HG02571 (cell line): ENCODE data around the gene TRIM44.
"Not testable (repeated sequence)": the region's sequence is repeated elsewhere in the genome, so short reads cannot be mapped to it uniquely, and the experiment has no call there.

Experiments used
- ATAC-seq: cut with Tn5 transposase; IDR thresholded peaks from one replicate; pipeline ENCODE4 v1.9.1; 2021; ENCODE audit warnings: mild to moderate bottlenecking, moderate library complexity; ENCODE audit not compliant: unreplicated experiment

TRIM44 gene

DNA sequence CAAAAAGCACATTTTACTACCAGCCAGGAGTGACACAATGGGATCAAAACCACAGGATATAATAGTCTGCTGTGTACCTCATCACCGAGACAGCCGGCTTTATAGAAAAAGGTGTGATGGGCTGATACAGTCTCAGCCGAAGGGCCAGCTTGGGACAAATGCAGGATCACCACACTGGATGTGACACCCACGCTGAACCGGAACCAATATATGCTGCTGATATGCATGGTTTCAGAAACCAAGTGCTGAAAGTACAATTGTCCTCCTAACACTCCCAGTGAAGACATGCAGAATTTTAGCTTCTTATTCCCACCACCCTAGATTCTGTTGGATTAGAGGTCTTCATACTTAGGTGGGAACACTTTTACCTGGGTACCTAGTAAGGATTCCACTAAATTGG lies 184.3 kb downstream of the TRIM44 start:
- no peak for ATAC-seq

DNA sequence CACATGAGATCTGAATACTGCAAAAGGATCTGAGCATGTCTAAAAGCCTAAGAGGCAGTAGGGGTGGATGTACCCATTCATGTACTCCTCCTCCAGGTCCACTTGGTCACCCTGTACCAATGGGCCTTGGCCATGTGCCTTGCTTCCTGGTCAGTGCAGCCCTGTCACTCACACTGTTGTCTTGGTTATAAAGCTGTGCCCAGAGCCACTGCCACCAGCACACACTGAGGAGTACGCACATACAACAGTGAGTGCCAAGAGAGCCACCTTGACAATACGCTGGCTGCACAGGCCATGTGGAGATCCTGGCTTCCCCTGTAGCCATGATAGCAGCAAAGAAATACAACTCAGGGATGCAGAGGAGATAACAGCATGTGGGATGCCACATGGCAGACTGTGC lies 184.9 kb downstream of the TRIM44 start:
- no peak for ATAC-seq

DNA sequence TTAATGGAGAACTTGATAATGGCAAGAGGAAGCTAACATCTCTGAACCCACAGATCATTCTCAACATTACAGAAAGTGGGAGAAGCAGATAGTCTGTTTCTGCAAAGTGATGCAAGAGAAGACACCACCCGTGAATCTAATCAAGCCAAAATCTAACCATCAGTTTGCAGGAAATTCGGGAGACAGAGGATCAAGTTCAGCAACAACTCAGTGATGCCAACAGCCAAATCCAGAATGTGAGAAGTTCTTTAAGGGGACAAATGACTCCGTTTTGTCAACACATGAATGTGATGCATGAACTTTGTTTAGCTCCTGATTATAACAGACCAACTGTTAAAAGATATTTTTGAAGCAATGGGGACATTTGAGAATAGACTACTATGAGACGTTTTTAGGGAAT lies 186.0 kb downstream of the TRIM44 start:
- ATAC-seq, result no peak

DNA sequence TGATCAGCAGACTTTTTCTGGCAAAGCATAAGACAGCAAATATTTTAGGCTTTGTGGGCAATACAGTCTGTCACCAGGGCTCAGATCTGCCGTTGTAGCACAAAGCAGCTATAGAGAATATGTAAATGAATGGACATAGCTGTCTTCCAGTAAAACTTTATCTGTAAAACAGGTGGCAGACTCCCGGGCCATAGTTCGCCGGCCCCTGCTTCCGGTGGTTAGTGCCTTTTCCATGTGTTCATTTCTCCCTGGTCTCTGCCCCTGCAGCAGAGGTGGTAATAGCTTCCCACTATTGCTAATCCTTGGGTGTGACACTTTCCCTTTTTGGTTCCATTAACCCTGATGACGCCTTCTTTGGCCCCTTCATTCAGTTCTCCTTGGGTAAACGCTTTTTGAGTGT lies 187.6 kb downstream of the TRIM44 start:
- ATAC-seq, result no peak

DNA sequence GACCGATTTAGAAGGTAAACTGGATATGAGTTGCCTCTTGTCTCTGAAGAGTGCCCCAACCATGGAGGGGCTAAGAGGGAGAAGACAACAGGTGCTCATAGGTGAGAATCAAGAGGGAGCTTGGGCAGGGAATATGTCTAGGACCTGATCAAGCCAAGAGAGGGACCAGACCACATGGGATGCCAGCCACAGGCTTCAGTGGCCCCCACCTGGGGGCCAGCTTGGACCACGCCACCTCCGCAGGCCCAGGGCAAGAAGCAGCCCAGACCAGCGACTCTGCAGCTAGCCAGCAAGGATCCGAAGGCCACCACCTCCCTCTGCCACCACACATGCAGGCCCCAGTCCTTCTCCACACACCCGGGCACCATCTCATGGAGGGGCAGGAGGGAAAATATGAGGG lies 188.8 kb downstream of the TRIM44 start:
- ATAC-seq, result no peak

DNA sequence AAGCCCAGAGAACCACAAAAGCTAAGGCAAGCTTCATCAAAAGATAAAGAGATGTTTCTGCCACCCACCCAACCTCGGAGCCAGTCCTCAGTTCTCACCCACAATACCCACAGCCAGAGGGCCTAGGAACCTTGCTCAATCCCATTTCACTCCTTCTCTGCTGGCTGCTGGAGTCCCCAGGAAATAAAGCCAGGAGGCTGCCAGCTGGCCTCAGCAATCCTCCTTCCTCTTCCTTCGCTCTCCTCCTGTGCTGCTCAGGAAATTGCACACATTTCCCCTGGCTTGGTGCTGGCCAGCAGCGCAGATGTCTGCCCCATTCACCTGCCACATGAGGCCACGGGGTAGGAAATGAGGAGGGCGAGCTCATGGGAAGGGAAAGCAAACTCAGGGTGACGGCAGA lies 189.5 kb downstream of the TRIM44 start:
- no peak for ATAC-seq

DNA sequence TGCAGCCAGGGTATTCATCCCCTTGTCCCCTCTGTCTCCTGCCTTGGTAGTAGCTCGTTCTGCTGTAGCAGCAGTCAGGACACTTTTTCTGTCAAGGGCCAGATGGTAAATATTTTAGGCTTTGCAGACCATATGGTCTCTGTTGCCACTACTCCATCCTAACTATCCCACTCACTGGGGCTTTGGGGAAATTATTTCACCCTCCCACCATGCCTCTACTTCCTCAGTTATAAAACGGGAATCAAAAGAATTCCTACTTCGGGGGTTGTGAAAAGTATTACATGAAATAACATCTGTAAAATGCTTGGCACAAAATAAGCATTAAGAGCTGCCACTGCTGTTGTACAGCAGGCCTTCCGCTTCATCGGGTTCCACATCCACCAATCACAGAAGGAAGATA lies 191.4 kb downstream of the TRIM44 start:
- ATAC-seq, result no peak

DNA sequence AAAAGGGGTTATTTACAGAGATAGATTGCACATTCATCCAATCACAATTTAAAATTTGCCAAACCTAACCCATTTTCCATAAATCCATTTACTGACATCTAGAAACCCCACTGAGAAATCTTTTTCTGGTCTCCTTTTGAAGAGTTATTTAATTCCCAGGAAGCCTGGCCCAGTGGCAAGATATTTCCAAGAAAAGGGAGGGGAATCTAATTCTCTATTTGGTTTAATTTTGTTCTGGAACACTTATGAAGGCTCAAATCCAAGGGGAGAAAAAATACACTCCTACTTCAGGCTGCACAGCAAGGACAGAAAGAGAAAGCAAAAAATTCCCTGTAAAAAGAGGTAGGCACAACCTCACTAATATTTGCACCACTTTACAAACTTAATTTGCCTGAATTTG lies 193.1 kb downstream of the TRIM44 start:
- ATAC-seq, result no peak

DNA sequence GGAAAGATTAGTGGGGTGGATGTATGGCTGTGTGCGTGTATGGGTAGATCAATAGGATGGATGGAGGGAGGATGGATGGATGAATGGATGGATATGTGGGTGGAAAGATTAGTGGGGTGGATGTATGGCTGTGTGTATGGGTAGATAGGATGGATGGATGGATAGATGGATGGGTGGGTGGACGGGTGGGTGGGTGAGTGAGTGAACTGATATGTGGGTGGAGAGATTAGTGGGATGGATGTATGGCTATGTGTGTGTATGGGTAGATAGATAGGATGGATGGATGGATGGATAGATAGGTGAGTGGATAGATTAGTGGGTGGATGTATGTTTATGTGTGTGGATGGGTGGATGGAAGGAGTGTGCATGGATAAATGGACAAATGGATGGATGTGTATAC lies 193.7 kb downstream of the TRIM44 start:
- no peak for ATAC-seq

DNA sequence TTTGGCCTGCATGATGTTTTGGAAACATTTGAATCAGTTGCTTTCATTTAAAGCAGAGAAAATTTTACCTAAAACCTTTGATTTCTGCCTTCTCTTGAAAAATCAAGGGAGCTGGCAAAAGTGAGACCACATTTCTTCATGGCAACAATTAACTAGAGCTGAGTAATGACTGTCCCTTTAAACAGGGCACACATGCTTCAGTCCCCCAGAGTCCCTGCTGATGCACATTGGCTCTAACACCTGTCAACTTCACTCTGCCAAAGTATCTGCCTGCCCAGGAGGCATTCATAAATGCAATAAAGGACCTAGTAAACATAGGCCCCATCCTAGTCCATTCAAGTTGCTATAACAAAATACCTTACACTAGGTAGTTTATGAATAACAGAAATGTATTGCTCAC lies 194.2 kb downstream of the TRIM44 start:
- ATAC-seq, result no peak

DNA sequence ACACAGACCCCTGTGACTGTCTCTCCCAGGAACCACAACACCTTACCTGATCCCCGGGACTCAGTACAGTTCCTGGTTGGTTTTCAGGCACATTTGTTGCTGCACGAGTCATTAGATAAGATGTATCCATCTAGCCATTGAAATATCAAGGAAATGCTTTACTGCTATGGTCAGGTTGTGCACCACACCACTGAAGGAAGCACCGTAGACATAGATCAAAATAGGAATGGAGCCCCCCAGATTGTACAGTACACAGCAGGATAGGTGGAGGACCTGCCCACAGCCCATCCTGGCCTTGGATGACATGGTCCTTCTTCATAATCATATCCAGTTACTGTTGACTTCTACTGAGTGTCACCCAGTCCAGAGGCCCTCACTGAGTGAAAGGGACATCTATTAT lies 195.3 kb downstream of the TRIM44 start:
- ATAC-seq, result no peak

DNA sequence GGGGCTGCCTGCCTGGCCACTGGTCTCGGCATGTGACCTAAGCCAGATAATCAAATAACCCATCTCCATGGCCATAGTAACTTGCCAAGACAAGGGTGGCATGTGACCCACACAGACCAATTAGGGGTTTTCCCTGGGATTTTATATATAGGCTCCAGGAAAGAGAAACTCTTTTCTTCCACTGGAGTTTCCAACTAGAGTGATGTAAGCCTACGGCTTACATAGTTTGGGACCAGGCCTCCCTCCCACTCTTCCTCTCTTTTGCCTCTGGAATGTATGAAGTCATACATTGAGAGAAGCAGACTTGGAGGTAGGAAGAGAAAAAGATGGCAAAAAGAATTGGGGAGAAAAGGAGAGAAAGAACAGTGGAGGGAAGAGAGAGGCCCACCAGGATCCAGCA lies 196.7 kb downstream of the TRIM44 start:
- no peak for ATAC-seq

DNA sequence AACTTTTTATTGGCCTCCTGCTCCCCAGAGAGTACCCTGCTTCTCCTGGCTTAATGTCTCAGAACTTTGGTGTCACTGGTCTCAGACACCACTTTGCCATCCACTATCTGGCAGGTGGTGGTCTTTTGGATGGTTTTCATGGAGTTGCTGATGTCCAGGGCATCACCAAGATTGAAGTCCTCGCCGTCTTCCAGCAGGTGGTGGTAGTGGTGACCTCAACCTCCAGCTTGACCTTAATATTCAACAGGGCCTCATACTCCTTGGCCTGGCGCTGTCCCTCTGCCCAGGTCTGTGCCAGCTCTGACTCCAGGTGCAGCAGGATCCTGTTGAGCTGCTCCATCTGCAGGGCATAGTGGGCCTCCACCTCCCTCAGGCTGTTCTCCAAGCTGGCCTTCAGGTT lies 197.6 kb downstream of the TRIM44 start:
- not testable (repeated sequence) for ATAC-seq

DNA sequence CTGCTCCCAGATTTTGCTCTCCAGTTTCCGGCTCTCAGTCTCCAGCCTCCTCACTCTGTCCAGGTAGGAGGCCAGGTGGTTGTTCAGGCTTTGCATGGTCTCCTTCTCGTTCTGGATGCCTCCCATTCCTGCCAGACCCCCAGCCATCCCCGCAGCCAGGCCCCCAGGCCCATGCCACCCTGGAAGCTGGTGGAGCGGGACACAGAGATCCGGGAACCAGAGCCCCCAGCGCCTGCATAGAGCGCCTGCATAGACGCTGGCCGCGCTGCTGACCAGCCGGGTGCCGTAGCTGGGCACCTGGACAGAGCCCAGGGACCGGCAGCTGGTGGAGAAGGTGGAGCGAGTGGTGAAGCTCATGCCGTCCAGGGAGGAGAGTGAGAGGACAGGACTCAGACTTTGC lies 198.6 kb downstream of the TRIM44 start:
- ATAC-seq, result no peak

DNA sequence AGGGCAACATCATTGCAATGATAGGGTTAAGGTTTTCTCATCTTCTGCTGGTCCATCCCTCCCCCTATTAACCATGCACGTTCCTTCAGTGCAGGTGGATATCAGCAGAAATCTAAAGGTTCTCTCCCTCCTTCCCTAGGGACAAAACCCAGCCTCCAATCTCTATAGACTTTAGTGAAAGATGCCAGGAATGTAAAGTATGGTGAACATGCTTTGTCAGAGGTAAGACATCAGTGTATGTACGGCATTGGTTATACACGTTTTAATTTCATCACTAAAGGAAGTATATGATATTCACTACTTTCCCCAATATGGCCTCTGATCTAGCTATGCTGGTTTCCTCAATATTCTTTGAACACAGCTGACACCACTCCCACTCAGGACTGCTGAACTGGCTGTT lies 200.1 kb downstream of the TRIM44 start:
- ATAC-seq, result no peak

DNA sequence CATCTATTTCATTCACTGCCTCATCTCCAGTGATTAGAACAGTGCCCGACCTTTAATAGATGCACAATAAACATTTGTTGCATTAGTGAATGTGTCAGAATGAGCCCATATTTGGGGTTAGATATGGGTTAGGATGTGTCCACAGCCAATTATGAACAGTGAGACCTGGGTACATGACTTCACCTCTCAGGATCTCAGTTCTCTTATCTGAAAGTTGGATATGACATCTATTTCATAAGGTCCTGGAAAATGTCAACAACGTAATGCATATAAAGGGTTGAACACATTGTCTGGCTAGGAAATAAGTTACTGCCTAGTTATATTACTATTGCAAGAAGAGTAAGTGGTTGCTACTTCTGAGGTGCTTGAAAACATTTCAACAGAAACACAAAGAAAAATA lies 201.6 kb downstream of the TRIM44 start:
- no peak for ATAC-seq

DNA sequence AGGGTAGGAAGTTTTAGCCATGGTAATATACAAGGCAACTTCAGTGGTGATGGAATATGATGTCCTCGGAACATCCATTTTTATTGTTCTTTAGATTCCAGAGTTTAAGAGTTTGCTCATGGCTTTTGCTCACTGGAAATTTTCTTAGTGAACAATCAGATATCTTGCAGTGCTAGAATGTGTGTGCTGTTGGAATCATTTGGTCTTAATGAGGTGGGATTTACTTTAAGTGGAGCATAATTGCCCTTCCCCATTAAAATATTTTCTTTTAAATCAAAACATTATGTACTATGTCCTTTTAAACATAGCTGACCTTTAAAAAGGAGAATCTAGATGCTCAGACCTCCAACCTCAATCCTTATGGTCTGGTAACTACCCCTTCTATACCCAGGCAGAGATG lies 204.0 kb downstream of the TRIM44 start:
- ATAC-seq, result no peak
